Peyer's patch (tissue), 4 donors: ENCODE data around the gene FCN1. TPM values are rescaled to one million over a fixed set of nuclear protein-coding genes. Genes with fewer than 3 reads are reported as not detected.

Source experiments
- DNase-seq, 3 donors: peaks; one replicate each; pipeline ENCODE4 v3.0.0-alpha.2; 2017 to 2019
- H3K27ac ChIP-seq, 4 donors: fragments of 200-600 bp; sonication (generic); one replicate each; pipeline ENCODE4 v1.5.1; 2016 to 2019
- H3K27me3 ChIP-seq, 2 donors: fragments of 200-600 bp; sonication (generic); one replicate each; pipeline ENCODE4 v1.5.1; 2019
- H3K36me3 ChIP-seq, 3 donors: fragments of 200-600 bp; sonication (generic); one replicate each; pipeline ENCODE4 v1.5.1; 2016 to 2019
- H3K4me1 ChIP-seq, 4 donors: fragments of 200-600 bp; sonication (generic); one replicate each; pipeline ENCODE4 v1.5.1; 2016 to 2019
- H3K4me3 ChIP-seq, 4 donors: fragments of 200-600 bp; sonication (generic); 1 replicate in 3 of 4; 2 replicates in 1 of 4; pipeline ENCODE4 v1.5.1; 2016 to 2019; ENCODE audit warnings: mild to moderate bottlenecking in 1 of 4
- H3K9me3 ChIP-seq, 4 donors: fragments of 200-600 bp; sonication (generic); one replicate each; pipeline ENCODE4 v1.5.1; 2016 to 2019; ENCODE audit warnings: mild to moderate bottlenecking in 1 of 4
- CTCF ChIP-seq, 6 experiments: fragments of 450-650 bp in 4 of 6; fragments of 200-600 bp in 2 of 6; sonication (generic) in 1 of 6; IDR thresholded peaks; one replicate each; pipeline ENCODE4 v1.5.1; 2017 to 2019; ENCODE audit warnings: antibody characterized with exemption in 6 of 6, mild to moderate bottlenecking in 3 of 6, moderate library complexity in 1 of 6
- POLR2A ChIP-seq, 2 donors: fragments of 450-650 bp; IDR thresholded peaks; one replicate each; pipeline ENCODE4 v1.5.1; 2017; ENCODE audit warnings: antibody characterized with exemption in 2 of 2, mild to moderate bottlenecking in 2 of 2, moderate library complexity in 2 of 2
- total RNA-seq, 4 donors: library from RNA; depleted of rRNA; stranded (reverse); fragments of >200 nt; gene quantifications; one replicate each; pipeline ENCODE4 v1.1.0, GENCODE V29; 2016

FCN1 gene
- total RNA-seq, 4 donors from 2014 or later, result 2.5 TPM; not detected in 3

- DNase-seq, result peak in 1 of 3 donors; percentile 40
- no peaks in the 10 kb centered on the region for H3K27me3 ChIP-seq
- H3K4me1 ChIP-seq, result no peaks in the 10 kb centered on the region
- no peaks in the 10 kb centered on the region for H3K36me3 ChIP-seq
- TF ChIP-seq POLR2A (IDR thresholded peaks at IDR 0.05), result no peak
- TF ChIP-seq CTCF (IDR thresholded peaks at IDR 0.05), result no peak
- H3K27ac ChIP-seq, result no peak overlapping the region
- H3K4me3 ChIP-seq, result no peak overlapping the region
- H3K9me3 ChIP-seq, result no peaks in the 10 kb centered on the region
Observed at GRCh38 chr9:134949681-134950385, 32.1 kb upstream of the FCN1 start.

GRCh38 chr9:134948149-134948548, 30.4 kb upstream of the FCN1 start:
- no peaks in the 10 kb centered on the region for H3K9me3 ChIP-seq
- H3K36me3 ChIP-seq, result no peaks in the 10 kb centered on the region
- peaks cover 0 to 7% (median 0%) of the 10 kb centered on the region in 4 donors for H3K4me1 ChIP-seq
- H3K27ac ChIP-seq, result no peak overlapping the region
- DNase-seq, result no peak
- TF ChIP-seq CTCF (IDR thresholded peaks at IDR 0.05) (no peak), POLR2A (IDR thresholded peaks at IDR 0.05) (no peak)
- no peak overlapping the region for H3K4me3 ChIP-seq
- no peaks in the 10 kb centered on the region for H3K27me3 ChIP-seq

- H3K9me3 ChIP-seq, result no peaks in the 10 kb centered on the region
- H3K4me1 ChIP-seq, result peaks cover 0 to 7% (median 0%) of the 10 kb centered on the region in 4 donors
- H3K27me3 ChIP-seq, result no peaks in the 10 kb centered on the region
- no peak overlapping the region for H3K27ac ChIP-seq
- TF ChIP-seq CTCF (IDR thresholded peaks at IDR 0.05), result no peak
- no peaks in the 10 kb centered on the region for H3K36me3 ChIP-seq
- no peak for DNase-seq
- no peak overlapping the region for H3K4me3 ChIP-seq
Observed at GRCh38 chr9:134947265-134947955, 29.7 kb upstream of the FCN1 start.

GRCh38 chr9:134946663-134947062, 29.0 kb upstream of the FCN1 start:
- Histone ChIP-seq H3K4me3 (no peak overlapping the region), H3K27me3 (no peaks in the 10 kb centered on the region), H3K27ac (no peak overlapping the region), H3K4me1 (peaks cover 0 to 7% (median 0%) of the 10 kb centered on the region in 4 donors), H3K36me3 (no peaks in the 10 kb centered on the region), H3K9me3 (no peaks in the 10 kb centered on the region)
- TF ChIP-seq CTCF (IDR thresholded peaks at IDR 0.05) (no peak), POLR2A (IDR thresholded peaks at IDR 0.05) (no peak)
- no peak for DNase-seq

GRCh38 chr9:134945509-134946275, 28.0 kb upstream of the FCN1 start:
- Histone ChIP-seq H3K4me1 (peaks cover 0 to 7% (median 0%) of the 10 kb centered on the region in 4 donors), H3K27ac (no peak overlapping the region), H3K36me3 (no peaks in the 10 kb centered on the region), H3K27me3 (no peaks in the 10 kb centered on the region), H3K9me3 (no peaks in the 10 kb centered on the region), H3K4me3 (no peak overlapping the region)
- no peak for TF ChIP-seq POLR2A (IDR thresholded peaks at IDR 0.05)
- peak in 1 of 3 donors; percentile 30 for DNase-seq

- no peaks in the 10 kb centered on the region for H3K9me3 ChIP-seq
- no peak overlapping the region for H3K27ac ChIP-seq
- H3K36me3 ChIP-seq, result no peaks in the 10 kb centered on the region
- H3K27me3 ChIP-seq, result no peaks in the 10 kb centered on the region
- DNase-seq, result peak in 1 of 3 donors; percentile 22
- H3K4me3 ChIP-seq, result no peak overlapping the region
- TF ChIP-seq CTCF (IDR thresholded peaks at IDR 0.05) (no peak), POLR2A (IDR thresholded peaks at IDR 0.05) (no peak)
- peaks cover 0 to 7% (median 0%) of the 10 kb centered on the region in 4 donors for H3K4me1 ChIP-seq
Observed at GRCh38 chr9:134944916-134945315, 27.2 kb upstream of the FCN1 start.
